NCI-H2081 treated with DMSO at 0.1 percent for 48 hours (cell line): ENCODE data around the gene BDKRB1.
"Not testable (repeated sequence)": the region's sequence is repeated elsewhere in the genome, so short reads cannot be mapped to it uniquely, and the experiment has no call there.

ENCODE experiments used
- DNase-seq: peaks from one replicate; lab custom pipeline; 2025; lab: John Stamatoyannopoulos, UW

BDKRB1 gene

GRCh38 chr14:96233661-96234060 lies 22.3 kb upstream of the BDKRB1 start:
- DNase-seq: no peak

- no peak for DNase-seq
Measured at GRCh38 chr14:96235426-96235825, 20.6 kb upstream of the BDKRB1 start.

DNA sequence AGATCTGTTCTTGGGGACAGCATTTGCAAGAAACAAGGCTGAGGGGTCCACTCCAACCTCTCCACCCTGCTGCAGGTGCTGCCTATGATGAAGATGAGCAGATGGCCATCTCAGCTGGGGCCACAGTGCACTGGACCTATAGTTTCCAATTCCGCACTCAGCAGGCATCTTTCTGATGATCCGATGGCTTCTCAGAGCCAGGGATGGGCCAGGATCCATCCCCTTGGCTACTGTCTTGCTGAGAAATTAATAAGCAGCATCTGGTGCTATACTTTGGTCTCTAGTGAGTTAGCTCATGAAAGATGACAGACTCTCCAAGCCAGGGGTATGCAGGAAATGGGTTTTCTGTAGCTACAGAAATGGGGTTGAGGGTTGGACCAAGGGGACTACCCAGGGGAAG lies 18.4 kb upstream of the BDKRB1 start:
- DNase-seq: no peak

- DNase-seq: no peak
Measured at GRCh38 chr14:96238676-96239265, 17.2 kb upstream of the BDKRB1 start.

DNA sequence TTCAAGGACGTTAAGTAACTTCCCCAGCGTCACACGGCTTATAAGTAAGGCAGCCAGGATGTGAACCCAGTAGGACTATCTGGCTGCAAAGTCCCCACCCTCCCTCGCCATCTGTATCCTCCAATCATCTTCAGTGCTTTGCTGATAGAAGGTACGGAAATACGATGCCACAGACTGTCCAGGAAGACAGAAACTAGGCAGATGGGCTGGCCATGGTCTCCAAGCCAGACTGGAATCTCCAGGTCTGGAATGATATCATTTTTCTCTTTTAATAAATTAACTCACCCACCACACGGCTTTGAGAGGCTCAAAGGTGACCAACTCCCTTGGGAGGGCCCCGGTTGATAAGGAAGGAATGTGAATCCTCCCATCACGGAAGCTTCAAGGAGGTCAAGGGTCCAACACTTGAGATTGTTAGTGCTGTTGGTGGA lies 16.3 kb upstream of the BDKRB1 start:
- DNase-seq: no peak

- no peak for DNase-seq
Measured at GRCh38 chr14:96240641-96241040, 15.4 kb upstream of the BDKRB1 start.

DNA sequence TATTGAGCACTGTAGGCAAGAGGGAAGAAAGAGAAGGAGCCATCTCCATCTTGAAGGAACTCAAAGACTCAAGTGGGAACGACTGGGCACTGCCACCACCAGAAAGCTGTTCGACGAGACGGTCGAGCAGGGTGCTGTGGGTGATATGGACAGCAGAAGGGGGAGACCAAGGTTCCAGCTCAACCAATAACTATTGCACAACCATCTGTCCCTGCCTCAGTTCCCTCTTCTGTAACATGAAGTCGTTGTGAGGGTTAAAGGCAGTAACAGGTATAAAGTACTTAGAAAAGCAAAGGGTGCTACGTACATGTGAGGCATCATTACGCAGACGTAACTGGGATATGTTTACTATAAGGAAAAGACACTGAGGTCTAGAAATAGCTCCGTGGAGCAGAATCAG lies 13.9 kb upstream of the BDKRB1 start:
- no peak for DNase-seq

- no peak for DNase-seq
Measured at GRCh38 chr14:96243785-96244184, 12.2 kb upstream of the BDKRB1 start.

GRCh38 chr14:96245074-96245473 lies 10.9 kb upstream of the BDKRB1 start:
- not testable (repeated sequence) for DNase-seq

- no peak for DNase-seq
Measured at GRCh38 chr14:96245710-96246538, 10.1 kb upstream of the BDKRB1 start.

- no peak for DNase-seq
Measured at GRCh38 chr14:96246539-96246847, 9.5 kb upstream of the BDKRB1 start.

- no peak for DNase-seq
Measured at GRCh38 chr14:96247031-96247430, 9.0 kb upstream of the BDKRB1 start.

- no peak for DNase-seq
Measured at GRCh38 chr14:96249029-96249428, 7.0 kb upstream of the BDKRB1 start.

DNA sequence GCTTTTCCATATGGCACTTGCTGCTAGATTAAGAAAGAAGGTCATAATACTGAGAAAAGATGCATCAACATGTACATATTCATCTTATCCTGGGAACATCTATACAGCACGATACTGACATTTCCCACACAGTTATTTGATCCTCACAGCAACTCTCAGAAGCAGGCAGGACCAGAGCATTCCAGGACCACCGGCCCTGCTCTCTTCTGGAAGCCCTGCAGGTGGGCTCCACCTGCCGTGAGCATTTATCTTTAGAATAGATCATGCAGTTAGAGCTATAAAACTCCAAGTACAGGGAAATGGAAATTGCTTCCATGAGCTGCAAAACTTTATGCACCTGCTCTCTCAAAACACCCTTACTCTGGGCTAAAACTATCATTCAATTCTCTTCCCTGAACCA lies 5.5 kb upstream of the BDKRB1 start:
- DNase-seq: no peak

DNA sequence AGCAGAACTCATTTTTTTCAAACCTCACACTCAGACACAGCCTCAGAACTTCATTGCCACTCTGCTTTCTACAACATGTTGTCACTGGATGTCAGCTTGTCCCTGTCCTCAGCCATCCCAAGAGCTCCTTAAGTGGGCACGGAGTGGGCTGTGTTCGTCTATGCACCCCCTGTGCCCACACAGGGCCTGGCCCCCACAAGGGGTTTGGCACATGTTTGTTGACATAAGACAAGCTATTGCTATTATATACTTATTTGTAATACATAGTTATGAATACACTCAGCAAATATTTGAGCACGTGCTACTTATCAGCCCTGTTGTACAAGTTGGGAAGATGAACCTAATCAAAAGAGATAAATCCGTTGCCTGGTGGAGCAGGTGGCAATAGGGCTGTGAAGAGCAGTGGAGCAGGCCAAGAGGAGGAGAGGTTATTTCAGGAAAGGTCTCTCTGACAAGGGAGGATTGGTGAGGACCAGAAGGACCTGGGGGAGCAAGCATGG lies 4.3 kb upstream of the BDKRB1 start:
- DNase-seq: no peak

- DNase-seq: no peak
Measured at GRCh38 chr14:96252323-96252998, 3.5 kb upstream of the BDKRB1 start.

DNA sequence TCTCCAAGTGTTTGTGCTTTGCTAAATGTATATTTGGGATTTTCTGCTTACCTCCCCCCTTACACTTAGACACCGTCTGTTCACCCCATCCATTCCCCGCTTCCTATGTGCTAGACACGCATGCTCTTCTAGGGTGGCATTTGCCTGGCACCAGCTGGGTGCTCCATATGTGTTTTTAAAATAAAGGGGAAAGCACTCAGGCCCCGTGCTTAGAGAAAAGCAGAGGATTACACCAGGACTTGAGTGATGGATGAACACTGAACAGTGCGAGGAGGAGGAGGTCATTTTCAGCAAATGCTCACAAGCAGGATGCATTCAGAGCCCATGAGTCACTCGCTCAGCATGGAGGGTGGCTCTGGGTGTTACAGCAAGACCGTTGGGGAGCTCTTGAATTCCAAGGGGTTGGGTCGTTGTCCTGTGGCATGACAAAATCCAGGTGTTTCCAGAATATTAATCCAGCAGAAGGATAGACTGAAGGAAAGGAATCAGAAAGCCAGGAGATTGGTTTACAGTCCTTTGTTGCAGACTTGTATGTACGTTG lies 2.9 kb upstream of the BDKRB1 start:
- DNase-seq: no peak

DNA sequence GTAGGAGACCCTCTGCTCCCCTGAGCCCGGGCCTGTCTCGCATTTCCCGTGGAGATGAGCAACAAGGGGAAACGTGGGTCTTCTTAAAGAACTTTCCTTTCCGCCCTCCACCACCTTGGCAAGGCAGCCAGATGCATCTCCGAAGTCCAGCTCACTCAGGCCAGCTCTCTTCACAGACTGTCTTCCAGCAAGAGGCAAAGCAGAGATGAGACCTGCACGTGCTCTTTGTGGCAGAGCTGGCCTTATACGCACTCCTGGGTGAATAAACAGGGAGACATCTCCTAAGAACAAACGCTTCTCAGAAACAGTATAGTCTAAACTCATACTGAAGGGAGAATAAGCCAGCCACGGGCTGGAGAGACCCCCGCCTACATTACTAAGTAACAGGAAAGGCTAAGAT lies 1.3 kb upstream of the BDKRB1 start:
- DNase-seq: no peak

DNA sequence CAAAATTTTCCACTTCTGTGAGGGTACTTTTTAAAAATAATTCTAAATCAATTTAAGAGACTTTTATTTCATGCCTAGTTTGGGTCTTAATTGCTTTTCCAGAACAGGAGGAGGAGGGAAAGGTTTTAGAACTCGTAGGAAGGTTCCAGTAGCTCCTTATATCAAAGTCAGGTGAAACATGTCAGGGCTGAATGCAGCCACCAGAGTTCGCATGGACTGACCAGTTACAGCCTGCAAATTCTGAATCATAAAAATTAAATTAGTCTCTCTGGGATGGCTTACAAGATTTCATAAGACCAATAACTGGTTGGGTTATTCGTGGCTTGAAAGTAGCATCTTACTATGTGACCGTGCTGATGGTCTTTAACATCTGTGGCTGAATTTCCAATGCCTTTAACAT lies 397 bp downstream of the BDKRB1 start:
- no peak for DNase-seq

GRCh38 chr14:96257056-96257455 lies 1.0 kb downstream of the BDKRB1 start:
- no peak for DNase-seq

DNA sequence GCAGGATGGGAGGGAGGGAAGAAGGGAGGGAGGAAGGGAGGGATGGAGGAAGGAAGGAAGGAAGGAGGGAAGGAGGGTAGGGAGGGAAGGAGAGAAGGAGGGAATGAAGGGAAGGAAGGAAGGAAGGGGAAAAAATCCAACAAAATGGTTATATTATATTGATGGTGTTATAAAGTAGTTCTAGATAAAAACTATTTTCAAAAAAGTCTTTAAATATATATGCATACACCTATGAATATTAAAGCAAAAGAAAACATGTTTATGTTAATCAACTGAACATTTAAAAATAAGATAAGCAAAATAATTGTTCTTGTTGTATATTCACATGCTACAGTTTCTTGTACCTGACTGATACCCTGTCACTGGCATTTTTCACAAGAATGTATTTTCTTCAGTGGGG lies 1.9 kb downstream of the BDKRB1 start:
- DNase-seq: no peak

- no peak for DNase-seq
Measured at GRCh38 chr14:96260341-96260821, 4.4 kb downstream of the BDKRB1 start.

DNA sequence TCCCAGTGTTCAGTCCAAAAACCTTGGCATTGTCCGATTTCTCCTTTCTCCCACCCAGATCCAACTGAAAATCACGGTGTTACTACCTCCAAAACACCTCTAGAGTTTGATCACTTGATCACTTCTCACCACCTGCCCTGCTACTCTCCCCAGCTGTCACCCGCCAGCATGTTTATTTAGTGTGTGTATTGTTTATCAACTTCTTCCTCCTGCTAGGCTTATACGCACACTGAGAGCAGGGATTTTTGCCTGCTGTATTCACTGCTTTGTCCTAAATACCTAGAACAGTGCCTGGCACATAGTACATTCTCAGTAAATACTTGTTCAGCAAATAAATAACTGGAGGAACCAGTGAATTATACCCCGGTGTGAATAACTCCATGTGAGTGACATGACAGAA lies 5.0 kb downstream of the BDKRB1 start:
- no peak for DNase-seq
